Neuronal stem cell (in vitro differentiated cells): ENCODE data around the gene RAD23B.

Experiments
- DNase-seq: peaks from one replicate; pipeline ENCODE4 v3.0.0-alpha.2; 2013; ENCODE audit warnings: low spot score
- H2AFZ ChIP-seq: one replicate; pipeline ENCODE4 v1.6.1; 2013; ENCODE audit warnings: mild to moderate bottlenecking, low read length, inconsistent platforms
- H2AK5ac ChIP-seq: 2 replicates; pipeline ENCODE4 v1.6.1; 2013; ENCODE audit warnings: low read depth, mild to moderate bottlenecking, inconsistent platforms, low read length, moderate library complexity, mixed read lengths
- H2BK120ac ChIP-seq: 2 replicates; pipeline ENCODE4 v1.6.1; 2013; ENCODE audit warnings: low read depth, mild to moderate bottlenecking, inconsistent platforms, low read length, moderate library complexity, mixed read lengths
- H2BK12ac ChIP-seq: one replicate; pipeline ENCODE4 v1.6.1; 2013; ENCODE audit warnings: low read length, inconsistent platforms
- H2BK15ac ChIP-seq: 2 replicates; pipeline ENCODE4 v1.6.1; 2013; ENCODE audit warnings: mild to moderate bottlenecking, low read length, inconsistent platforms, mixed read lengths
- H2BK5ac ChIP-seq: one replicate; pipeline ENCODE4 v1.6.1; 2013; ENCODE audit warnings: inconsistent platforms, mild to moderate bottlenecking, low read length, moderate library complexity
- H3K14ac ChIP-seq: one replicate; pipeline ENCODE4 v1.6.1; 2013; ENCODE audit warnings: low read length, inconsistent platforms
- H3K18ac ChIP-seq: 2 replicates; pipeline ENCODE4 v1.6.1; 2013; ENCODE audit warnings: low read length, inconsistent platforms
- H3K23ac ChIP-seq: 2 replicates; pipeline ENCODE4 v1.6.1; 2013; ENCODE audit warnings: low read depth, mild to moderate bottlenecking, mixed read lengths, low read length, inconsistent platforms; ENCODE audit not compliant: poor library complexity
- H3K27ac ChIP-seq: replicated peaks from 3 replicates; pipeline ENCODE4 v1.5.1; 2013; ENCODE audit warnings: low read length, inconsistent platforms
- H3K27me3 ChIP-seq, 3 experiments: 2 replicates each; pipeline ENCODE4 v1.6.1; 2013; ENCODE audit warnings: low read length in 3 of 3, mild to moderate bottlenecking in 2 of 3, inconsistent platforms in 1 of 3, low read depth in 1 of 3, mixed read lengths in 1 of 3, moderate library complexity in 1 of 3; ENCODE audit not compliant: control insufficient read depth in 3 of 3, insufficient read depth in 3 of 3
- H3K36me3 ChIP-seq, 2 donors: replicated peaks in 1 of 2; 2 replicates each; pipeline ENCODE4 v1.6.1; 2013; ENCODE audit warnings: low read length in 2 of 2; ENCODE audit not compliant: control insufficient read depth in 2 of 2, insufficient read depth in 2 of 2
- H3K4ac ChIP-seq: 2 replicates; pipeline ENCODE4 v1.6.1; 2013; ENCODE audit warnings: inconsistent platforms, mild to moderate bottlenecking, low read length, moderate library complexity
- H3K4me1 ChIP-seq, 2 donors: 1 replicate in 1 of 2; 2 replicates in 1 of 2; pipeline ENCODE4 v1.6.1; 2013; ENCODE audit warnings: low read length in 2 of 2, low read depth in 1 of 2; ENCODE audit not compliant: control insufficient read depth in 2 of 2, insufficient read depth in 1 of 2
- H3K4me2 ChIP-seq: one replicate; pipeline ENCODE4 v1.6.1; 2013; ENCODE audit warnings: mild to moderate bottlenecking, low read length, inconsistent platforms; ENCODE audit not compliant: insufficient read depth, poor library complexity, severe bottlenecking
- H3K4me3 ChIP-seq, 2 donors: 2 replicates each; pipeline ENCODE4 v1.5.1; 2013; ENCODE audit warnings: low read length in 2 of 2, mild to moderate bottlenecking in 2 of 2, inconsistent platforms in 1 of 2, moderate library complexity in 1 of 2
- H3K79me1 ChIP-seq: one replicate; pipeline ENCODE4 v1.6.1; 2013; ENCODE audit warnings: low read depth, mild to moderate bottlenecking, inconsistent platforms, low read length, moderate library complexity
- H3K9ac ChIP-seq: one replicate; pipeline ENCODE4 v1.6.1; 2013; ENCODE audit warnings: mild to moderate bottlenecking, low read depth, low read length, inconsistent platforms; ENCODE audit not compliant: poor library complexity
- H3K9me3 ChIP-seq, 2 donors: replicated peaks in 1 of 2; 2 replicates each; pipeline versions ENCODE3 to v1.6.1; 2013; ENCODE audit warnings: low read length in 2 of 2, mild to moderate bottlenecking in 2 of 2, inconsistent platforms in 1 of 2, low read depth in 1 of 2, mixed read lengths in 1 of 2, moderate library complexity in 1 of 2; ENCODE audit not compliant: control insufficient read depth in 2 of 2, insufficient read depth in 1 of 2
- H4K8ac ChIP-seq: one replicate; pipeline ENCODE4 v1.6.1; 2013; ENCODE audit warnings: low read depth, mild to moderate bottlenecking, inconsistent platforms, low read length, moderate library complexity
- H4K91ac ChIP-seq: one replicate; pipeline ENCODE4 v1.6.1; 2013; ENCODE audit warnings: low read length, low read depth, mild to moderate bottlenecking, inconsistent platforms; ENCODE audit not compliant: poor library complexity
- WGBS, 2 donors: extraction: QIAGEN DNeasy Blood & Tissue Kit; methylation state at CpG; one replicate each; pipeline ENCODE4 v1.1.7; 2013; ENCODE audit warnings: missing lambda C conversion rate in 2 of 2, mixed read lengths in 1 of 2; ENCODE audit not compliant: insufficient read length in 2 of 2, insufficient replicate concordance in 1 of 2; ENCODE audit errors: extremely low coverage in 2 of 2; 5-methylcytosine and 5-hydroxymethylcytosine counted together

RAD23B gene

GRCh38 chr9:107333363-107333762, 50.3 kb downstream of the RAD23B start:
- DNase-seq, result no peak
- Histone ChIP-seq H3K79me1 (peaks cover 1% of the 10 kb centered on the region), H4K91ac (no peak overlapping the region), H2AK5ac (no peak overlapping the region), H3K4me2 (no peak overlapping the region), H2BK15ac (no peak overlapping the region), H4K8ac (no peak overlapping the region), H3K9ac (no peak overlapping the region), H3K9me3 (peaks cover 0 to 9% of the 10 kb centered on the region in 2 donors), H3K14ac (no peak overlapping the region), H3K27ac (no peak overlapping the region), H3K18ac (no peak overlapping the region), H2BK12ac (no peak overlapping the region), H3K27me3 (no peaks in the 10 kb centered on the region), H3K4ac (no peak overlapping the region), H2BK5ac (no peak overlapping the region), H2BK120ac (no peak overlapping the region), H3K4me3 (no peak overlapping the region), H2AFZ (no peak overlapping the region), H3K4me1 (no peaks in the 10 kb centered on the region), H3K36me3 (peaks cover 24 to 83% of the 10 kb centered on the region in 2 donors), H3K23ac (no peak overlapping the region)
- WGBS, 2 donors, result no CpG with 5 or more reads among the region's 2 CpGs

GRCh38 chr9:107334103-107334776, 51.2 kb downstream of the RAD23B start:
- WGBS, 2 donors, result no CpG with 5 or more reads among the region's 4 CpGs
- Histone ChIP-seq H3K23ac (no peak overlapping the region), H3K4me3 (no peak overlapping the region), H4K91ac (no peak overlapping the region), H2BK5ac (no peak overlapping the region), H2BK15ac (no peak overlapping the region), H2BK12ac (no peak overlapping the region), H3K9me3 (peaks cover 0 to 9% of the 10 kb centered on the region in 2 donors), H3K14ac (no peak overlapping the region), H3K36me3 (peaks cover 22 to 82% of the 10 kb centered on the region in 2 donors), H3K4me1 (no peaks in the 10 kb centered on the region), H3K9ac (no peak overlapping the region), H2AK5ac (no peak overlapping the region), H3K27ac (no peak overlapping the region), H3K18ac (no peak overlapping the region), H3K4me2 (no peak overlapping the region), H3K4ac (no peak overlapping the region), H3K79me1 (peaks cover 1% of the 10 kb centered on the region), H4K8ac (no peak overlapping the region), H3K27me3 (no peaks in the 10 kb centered on the region), H2BK120ac (no peak overlapping the region), H2AFZ (no peak overlapping the region)
- DNase-seq, result no peak

- Histone ChIP-seq H3K9ac (no peak overlapping the region), H2BK15ac (no peak overlapping the region)
- no CpG with 5 or more reads among the region's 3 CpGs for WGBS, 2 donors
Measured at GRCh38 chr9:107335331-107335730, 52.3 kb downstream of the RAD23B start.

GRCh38 chr9:107336718-107337360, 53.8 kb downstream of the RAD23B start:
- H3K14ac ChIP-seq, result no peak overlapping the region
- H2BK12ac ChIP-seq, result no peak overlapping the region
- no peak overlapping the region for H3K27ac ChIP-seq
- no peak for DNase-seq
- peaks cover 14 to 58% of the 10 kb centered on the region in 2 donors for H3K36me3 ChIP-seq
- H2BK120ac ChIP-seq, result no peak overlapping the region
- H2AK5ac ChIP-seq, result no peak overlapping the region
- no peak overlapping the region for H3K18ac ChIP-seq
- H2BK5ac ChIP-seq, result no peak overlapping the region
- no peak overlapping the region for H3K4ac ChIP-seq
- H3K23ac ChIP-seq, result no peak overlapping the region
- H2AFZ ChIP-seq, result no peak overlapping the region
- H3K4me2 ChIP-seq, result no peak overlapping the region
- H3K4me3 ChIP-seq, result no peak overlapping the region
- no peak overlapping the region for H4K8ac ChIP-seq
- no CpG with 5 or more reads among the region's 6 CpGs for WGBS, 2 donors
- no peaks in the 10 kb centered on the region for H3K9me3 ChIP-seq
- H2BK15ac ChIP-seq, result no peak overlapping the region
- peaks cover 1% of the 10 kb centered on the region for H3K79me1 ChIP-seq
- H3K9ac ChIP-seq, result no peak overlapping the region
- no peak overlapping the region for H4K91ac ChIP-seq
- no peaks in the 10 kb centered on the region for H3K27me3 ChIP-seq
- no peaks in the 10 kb centered on the region for H3K4me1 ChIP-seq

More at GRCh38 chr9:107335331-107335730, 52.3 kb downstream of the RAD23B start:
- H3K4ac ChIP-seq, result no peak overlapping the region
- H3K27ac ChIP-seq, result no peak overlapping the region
- H4K8ac ChIP-seq, result no peak overlapping the region
- DNase-seq, result no peak
- H3K14ac ChIP-seq, result no peak overlapping the region
- H2BK12ac ChIP-seq, result no peak overlapping the region
- no peak overlapping the region for H2AFZ ChIP-seq
- peaks cover 1% of the 10 kb centered on the region for H3K79me1 ChIP-seq
- H4K91ac ChIP-seq, result no peak overlapping the region
- no peak overlapping the region for H3K4me3 ChIP-seq
- H3K4me2 ChIP-seq, result no peak overlapping the region
- no peak overlapping the region for H2AK5ac ChIP-seq
- H2BK120ac ChIP-seq, result no peak overlapping the region
- H3K36me3 ChIP-seq, result peaks cover 17 to 73% of the 10 kb centered on the region in 2 donors
- H3K23ac ChIP-seq, result no peak overlapping the region
- H3K4me1 ChIP-seq, result no peaks in the 10 kb centered on the region
- H2BK5ac ChIP-seq, result no peak overlapping the region
- H3K18ac ChIP-seq, result no peak overlapping the region
- H3K27me3 ChIP-seq, result no peaks in the 10 kb centered on the region
- peaks cover 0 to 7% of the 10 kb centered on the region in 2 donors for H3K9me3 ChIP-seq
